ENCODE measurements around the gene PGAP2.

Gene PGAP2

GRCh38 chr11:3817181-3817800, 8.9 kb downstream of the PGAP2 start:
- DNase-seq, result no peak
- TF ChIP-seq POLR2A (IDR thresholded peaks at IDR 0.05; ENCODE audit: low read length) (no peak), GATA1 (IDR thresholded peaks at IDR 0.05; ENCODE audit: low read depth, low read length) (no peak)

GRCh38 chr11:3820971-3821370, 12.6 kb downstream of the PGAP2 start:
- no peak for DNase-seq
- TF ChIP-seq POLR2A (IDR thresholded peaks at IDR 0.05; ENCODE audit: low read length), result no peak
- no peak for TF ChIP-seq GATA1 (IDR thresholded peaks at IDR 0.05; ENCODE audit: low read depth, low read length)

- DNase-seq, result no peak
- TF ChIP-seq POLR2A (IDR thresholded peaks at IDR 0.05; ENCODE audit: low read length) (no peak), GATA1 (IDR thresholded peaks at IDR 0.05; ENCODE audit: low read depth, low read length) (no peak)
These were observed 14.0 kb downstream of the PGAP2 start for GRCh38 chr11:3822312-3822711.

- DNase-seq, result no peak
- no peak for TF ChIP-seq POLR2A (IDR thresholded peaks at IDR 0.05; ENCODE audit: low read length)
- TF ChIP-seq GATA1 (IDR thresholded peaks at IDR 0.05; ENCODE audit: low read depth, low read length), result no peak
These were observed 14.9 kb downstream of the PGAP2 start for GRCh38 chr11:3823303-3823702.

GRCh38 chr11:3823762-3824506, 15.6 kb downstream of the PGAP2 start:
- TF ChIP-seq GATA1 (IDR thresholded peaks at IDR 0.05; ENCODE audit: low read depth, low read length), result no peak
- no peak for DNase-seq

GRCh38 chr11:3824714-3825472, 16.5 kb downstream of the PGAP2 start:
- DNase-seq, result peak; percentile 86 to 91
- no peak for TF ChIP-seq GATA1 (IDR thresholded peaks at IDR 0.05; ENCODE audit: low read depth, low read length)
- TF ChIP-seq POLR2A (IDR thresholded peaks at IDR 0.05; ENCODE audit: low read length), result no peak

GRCh38 chr11:3825473-3826154, 17.3 kb downstream of the PGAP2 start:
- TF ChIP-seq GATA1 (IDR thresholded peaks at IDR 0.05; ENCODE audit: low read depth, low read length) (no peak), POLR2A (IDR thresholded peaks at IDR 0.05; ENCODE audit: low read length) (peak; percentile 15)
- DNase-seq, result no peak

GRCh38 chr11:3826721-3827120, 18.4 kb downstream of the PGAP2 start:
- TF ChIP-seq GATA1 (IDR thresholded peaks at IDR 0.05; ENCODE audit: low read depth, low read length), result no peak
- TF ChIP-seq POLR2A (IDR thresholded peaks at IDR 0.05; ENCODE audit: low read length), result no peak
- no peak for DNase-seq

GRCh38 chr11:3827434-3828186, 19.2 kb downstream of the PGAP2 start:
- TF ChIP-seq GATA1 (IDR thresholded peaks at IDR 0.05; ENCODE audit: low read depth, low read length) (no peak), POLR2A (IDR thresholded peaks at IDR 0.05; ENCODE audit: low read length) (no peak)

GRCh38 chr11:3830088-3830487, 21.7 kb downstream of the PGAP2 start:
- DNase-seq, result no peak

More at GRCh38 chr11:3827434-3828186, 19.2 kb downstream of the PGAP2 start:
- no peak for DNase-seq

GRCh38 chr11:3830730-3831129, 22.4 kb downstream of the PGAP2 start:
- no peak for TF ChIP-seq POLR2A (IDR thresholded peaks at IDR 0.05; ENCODE audit: low read length)
- no peak for TF ChIP-seq GATA1 (IDR thresholded peaks at IDR 0.05; ENCODE audit: low read depth, low read length)
- no peak for DNase-seq

More at GRCh38 chr11:3830088-3830487, 21.7 kb downstream of the PGAP2 start:
- TF ChIP-seq POLR2A (IDR thresholded peaks at IDR 0.05; ENCODE audit: low read length) (no peak), GATA1 (IDR thresholded peaks at IDR 0.05; ENCODE audit: low read depth, low read length) (no peak)

- TF ChIP-seq POLR2A (IDR thresholded peaks at IDR 0.05; ENCODE audit: low read length) (peak; percentile 21), GATA1 (IDR thresholded peaks at IDR 0.05; ENCODE audit: low read depth, low read length) (no peak)
- DNase-seq, result peak; percentile 47 to 48
These were observed 23.2 kb downstream of the PGAP2 start for GRCh38 chr11:3831378-3832239.

All from erythroblast (primary cell).